Kidney epithelial cell (primary cell): ENCODE data around the gene HPX. TPM values are rescaled to one million over a fixed set of nuclear protein-coding genes. Genes with fewer than 3 reads are reported as not detected.

Experiments
- DNase-seq: peaks from one replicate; pipeline ENCODE4 v3.0.0-alpha.2; 2010; ENCODE audit warnings: low read depth
- H3K27me3 ChIP-seq: 2 replicates; pipeline ENCODE4 v1.6.0; 2011; ENCODE audit warnings: low read length; ENCODE audit not compliant: control insufficient read depth, insufficient read depth
- H3K36me3 ChIP-seq: 2 replicates; pipeline ENCODE4 v1.5.1; 2011; ENCODE audit warnings: low read length; ENCODE audit not compliant: control insufficient read depth, insufficient read depth
- H3K4me3 ChIP-seq: 2 replicates; pipeline ENCODE4 v1.5.1; 2011; ENCODE audit warnings: low read depth, mild to moderate bottlenecking, control low read depth, low read length
- CTCF ChIP-seq: IDR thresholded peaks from 2 replicates; pipeline ENCODE4 v1.5.1; 2011; ENCODE audit warnings: mild to moderate bottlenecking, moderate library complexity, low read length, control low read depth, inconsistent platforms; ENCODE audit not compliant: insufficient read depth, poor library complexity, severe bottlenecking
- total RNA-seq: library from RNA; depleted of rRNA; stranded (reverse); fragments of >200 nt; gene quantifications from 2 replicates; pipeline ENCODE4 v1.2.3, GENCODE V29; 2015

HPX gene
- total RNA-seq, 1 donor from 2014 or later, result 0.13 TPM

GRCh38 chr11:6413791-6414201 lies 27.0 kb downstream of the HPX start:
- no peak overlapping the region for H3K4me3 ChIP-seq
- no peak for TF ChIP-seq CTCF
- H3K27me3 ChIP-seq, result no peaks in the 10 kb centered on the region
- no peaks in the 10 kb centered on the region for H3K36me3 ChIP-seq
- no peak for DNase-seq

GRCh38 chr11:6411594-6412031 lies 29.2 kb downstream of the HPX start:
- H3K27me3 ChIP-seq, result no peaks in the 10 kb centered on the region
- TF ChIP-seq CTCF, result no peak
- H3K36me3 ChIP-seq, result no peaks in the 10 kb centered on the region
- no peak overlapping the region for H3K4me3 ChIP-seq
- DNase-seq, result no peak

GRCh38 chr11:6410695-6411430 lies 29.9 kb downstream of the HPX start:
- Histone ChIP-seq H3K36me3 (no peaks in the 10 kb centered on the region), H3K4me3 (no peak overlapping the region), H3K27me3 (no peaks in the 10 kb centered on the region)
- no peak for DNase-seq
- TF ChIP-seq CTCF, result no peak

GRCh38 chr11:6406370-6406769 lies 34.4 kb downstream of the HPX start:
- no peak overlapping the region for H3K4me3 ChIP-seq
- DNase-seq, result no peak
- H3K27me3 ChIP-seq, result no peaks in the 10 kb centered on the region
- no peak for TF ChIP-seq CTCF
- H3K36me3 ChIP-seq, result no peaks in the 10 kb centered on the region

- no peaks in the 10 kb centered on the region for H3K27me3 ChIP-seq
- no peak for TF ChIP-seq CTCF
- no peaks in the 10 kb centered on the region for H3K36me3 ChIP-seq
- DNase-seq, result no peak
- no peak overlapping the region for H3K4me3 ChIP-seq
Observed at GRCh38 chr11:6405846-6406245, 34.9 kb downstream of the HPX start.

- TF ChIP-seq CTCF, result no peak
- Histone ChIP-seq H3K4me3 (no peak overlapping the region), H3K27me3 (no peaks in the 10 kb centered on the region), H3K36me3 (no peaks in the 10 kb centered on the region)
- DNase-seq, result no peak
Observed at GRCh38 chr11:6405052-6405667, 35.6 kb downstream of the HPX start.
